PFSK-1 (cell line): Measurements from ENCODE around the gene VIL1.

Experiments used
- POLR2AphosphoS5 ChIP-seq: IDR thresholded peaks from 2 replicates; pipeline ENCODE4 v1.6.1; 2012; ENCODE audit warnings: low read depth, mild to moderate bottlenecking, control low read depth, low read length, moderate library complexity
- TAF1 ChIP-seq: IDR thresholded peaks from 2 replicates; pipeline ENCODE4 v1.6.1; 2012; ENCODE audit warnings: low read length, control low read depth, borderline replicate concordance; ENCODE audit not compliant: insufficient read depth

DNA sequence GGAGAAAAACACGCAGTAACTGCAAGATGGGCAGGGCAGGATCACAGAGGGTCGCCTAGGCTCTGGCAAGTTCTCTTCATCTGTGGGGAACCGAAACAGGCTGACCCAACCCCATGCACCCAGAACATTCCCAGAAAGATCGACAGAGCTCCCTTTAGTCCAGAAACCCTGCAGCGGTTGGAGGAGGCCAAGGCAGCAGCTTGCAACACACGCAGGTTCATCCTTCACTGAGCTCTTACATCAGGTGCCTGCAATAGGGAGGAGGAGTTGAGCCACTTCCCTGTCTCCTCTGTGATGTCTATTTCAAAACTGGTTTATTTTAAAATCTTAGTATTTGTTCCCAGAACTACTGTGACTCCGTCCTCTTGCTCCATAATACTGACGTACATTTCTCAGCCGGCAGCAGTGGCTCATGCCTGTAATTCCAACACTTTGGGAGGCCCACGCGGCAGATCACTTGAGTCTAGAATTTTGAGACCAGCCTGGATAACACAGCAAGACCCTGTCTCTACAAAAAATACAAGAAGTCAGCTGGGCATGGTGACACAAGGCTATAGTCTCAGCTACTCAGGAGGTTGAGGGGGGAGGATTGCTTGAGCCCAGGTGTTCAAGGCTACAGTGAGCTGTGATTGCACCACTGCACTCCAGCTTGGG lies 48.4 kb upstream of the VIL1 start:
- TF ChIP-seq POLR2AphosphoS5, result no peak
- no peak for TF ChIP-seq TAF1
